SH-SY5Y (cell line): ENCODE results near the gene CD47.

Experiments used
- GATA2 ChIP-seq: IDR thresholded peaks from 2 replicates; pipeline ENCODE4 v1.6.1; 2011; ENCODE audit warnings: mild to moderate bottlenecking, low read depth, low read length
- GATA3 ChIP-seq: IDR thresholded peaks from 2 replicates; pipeline ENCODE4 v1.6.1; 2011; ENCODE audit warnings: low read depth, mild to moderate bottlenecking, low read length, moderate library complexity

GRCh38 chr3:108030960-108031359 lies 59.9 kb downstream of the CD47 start:
- TF ChIP-seq GATA2 (no peak), GATA3 (no peak)
